Upper lobe of right lung (tissue), 1 donor: ENCODE data around the gene CALML4. TPM values are rescaled to one million over a fixed set of nuclear protein-coding genes. Genes with fewer than 3 reads are reported as not detected.
"Not testable (repeated sequence)": the region's sequence is repeated elsewhere in the genome, so short reads cannot be mapped to it uniquely, and the experiment has no call there.

Experiments
- ATAC-seq: fragments of 200-7000 bp; cut with Tn5 transposase; one replicate; pipeline ENCODE4 v1.9.1; 2020; ENCODE audit warnings: mild to moderate bottlenecking, moderate library complexity
- DNase-seq: peaks from one replicate; pipeline ENCODE4 v3.0.0-alpha.2; 2020
- H3K27ac ChIP-seq: fragments of 200-600 bp; one replicate; pipeline ENCODE4 v1.8.0; 2022
- H3K27me3 ChIP-seq: fragments of 200-600 bp; one replicate; pipeline ENCODE4 v1.8.0; 2022; ENCODE audit warnings: mild to moderate bottlenecking
- H3K36me3 ChIP-seq: fragments of 200-600 bp; one replicate; pipeline ENCODE4 v1.8.0; 2022
- H3K4me1 ChIP-seq: fragments of 200-600 bp; one replicate; pipeline ENCODE4 v1.8.0; 2022
- H3K4me3 ChIP-seq: fragments of 200-600 bp; one replicate; pipeline ENCODE4 v1.8.0; 2022; ENCODE audit warnings: mild to moderate bottlenecking
- H3K9me3 ChIP-seq: fragments of 200-600 bp; one replicate; pipeline ENCODE4 v1.8.0; 2022
- intact Hi-C: fragments of 100-400 bp; cut with DNase I; formaldehyde crosslinking; loops from one replicate; pipeline ENCODE4 v1.11.0; 2022
- total RNA-seq: library from RNA; stranded (reverse); fragmentation: NEBNext Ultra II Directional; extraction: Animal tissue kit (Norgen Biotek cat#: 25700); gene quantifications from one replicate; pipeline ENCODE4 v1.2.1, GENCODE V29; 2021
- TF ChIP-seq, protein P1 (sequence below): fragments of 200-600 bp; IDR thresholded peaks from one replicate; pipeline ENCODE4 v1.8.0; 2022; ENCODE audit warnings: antibody characterized with exemption
- donor health status: DM: no; HTN: yes; CAD: no; lungs with severe emphysema.

CALML4 gene
- total RNA-seq, 1 donor from 2014 or later: 4.5 TPM

DNA sequence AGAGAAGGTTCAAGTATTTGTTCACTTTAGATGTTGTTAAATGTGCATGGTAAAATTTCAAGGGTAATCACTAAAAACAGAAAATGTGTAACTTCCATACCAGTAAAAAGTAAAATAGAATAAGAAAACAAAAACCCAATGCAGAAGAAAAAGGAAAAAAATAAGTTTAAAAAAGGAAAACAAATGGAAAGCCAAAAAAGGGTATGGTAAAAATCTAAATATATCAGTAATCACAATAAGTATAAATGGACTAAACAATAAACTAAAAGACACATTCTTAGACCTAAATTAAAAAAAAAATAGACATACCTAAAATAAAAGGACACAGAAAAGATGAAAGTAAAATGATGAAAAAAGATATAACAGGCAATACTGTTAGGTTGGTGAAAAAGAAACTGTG, 33.9 kb upstream of the CALML4 start:
- Histone ChIP-seq H3K4me1 (no peaks in the 10 kb centered on the region), H3K27ac (no peak overlapping the region), H3K36me3 (no peaks in the 10 kb centered on the region), H3K9me3 (no peaks in the 10 kb centered on the region), H3K4me3 (no peak overlapping the region), H3K27me3 (no peaks in the 10 kb centered on the region)
- no peak for ATAC-seq
- DNase-seq: no peak
- TF ChIP-seq, protein P1, sequence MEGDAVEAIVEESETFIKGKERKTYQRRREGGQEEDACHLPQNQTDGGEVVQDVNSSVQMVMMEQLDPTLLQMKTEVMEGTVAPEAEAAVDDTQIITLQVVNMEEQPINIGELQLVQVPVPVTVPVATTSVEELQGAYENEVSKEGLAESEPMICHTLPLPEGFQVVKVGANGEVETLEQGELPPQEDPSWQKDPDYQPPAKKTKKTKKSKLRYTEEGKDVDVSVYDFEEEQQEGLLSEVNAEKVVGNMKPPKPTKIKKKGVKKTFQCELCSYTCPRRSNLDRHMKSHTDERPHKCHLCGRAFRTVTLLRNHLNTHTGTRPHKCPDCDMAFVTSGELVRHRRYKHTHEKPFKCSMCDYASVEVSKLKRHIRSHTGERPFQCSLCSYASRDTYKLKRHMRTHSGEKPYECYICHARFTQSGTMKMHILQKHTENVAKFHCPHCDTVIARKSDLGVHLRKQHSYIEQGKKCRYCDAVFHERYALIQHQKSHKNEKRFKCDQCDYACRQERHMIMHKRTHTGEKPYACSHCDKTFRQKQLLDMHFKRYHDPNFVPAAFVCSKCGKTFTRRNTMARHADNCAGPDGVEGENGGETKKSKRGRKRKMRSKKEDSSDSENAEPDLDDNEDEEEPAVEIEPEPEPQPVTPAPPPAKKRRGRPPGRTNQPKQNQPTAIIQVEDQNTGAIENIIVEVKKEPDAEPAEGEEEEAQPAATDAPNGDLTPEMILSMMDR: no peak
- intact Hi-C loops: no loop called here

- TF ChIP-seq, protein P1: no peak
- no peak for ATAC-seq
- Histone ChIP-seq H3K9me3 (no peaks in the 10 kb centered on the region), H3K27me3 (no peaks in the 10 kb centered on the region), H3K27ac (no peak overlapping the region), H3K36me3 (no peaks in the 10 kb centered on the region), H3K4me3 (no peak overlapping the region), H3K4me1 (peaks cover 5% of the 10 kb centered on the region)
- no peak for DNase-seq
- intact Hi-C loops: no loop called here
Measured at GRCh38 chr15:68235022-68235421, 29.9 kb upstream of the CALML4 start.

GRCh38 chr15:68234520-68234919, 29.4 kb upstream of the CALML4 start:
- intact Hi-C loops: not testable (repeated sequence)

DNA sequence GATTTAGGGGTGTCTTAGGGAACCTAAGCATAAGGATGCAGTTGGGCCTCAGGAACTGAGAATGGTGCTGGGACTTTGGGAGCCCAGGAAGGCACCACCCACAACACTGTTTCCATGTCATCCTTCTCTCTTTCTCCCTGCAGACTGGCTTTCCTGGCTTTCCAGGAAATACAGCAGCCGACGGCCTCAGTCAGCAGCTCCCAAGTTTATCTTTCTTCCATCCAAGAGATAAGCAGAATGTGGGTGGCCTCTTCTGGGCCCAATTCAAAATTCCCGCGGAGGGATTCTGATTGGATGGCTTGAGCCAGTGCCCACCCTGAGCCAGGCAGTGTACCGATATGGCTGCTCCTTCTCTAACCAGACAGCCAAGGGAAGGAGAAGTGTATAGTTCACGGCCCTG, 28.9 kb upstream of the CALML4 start:
- no peak overlapping the region for H3K27ac ChIP-seq
- H3K9me3 ChIP-seq: no peaks in the 10 kb centered on the region
- H3K4me3 ChIP-seq: no peak overlapping the region
- ATAC-seq (no peak), DNase-seq (no peak)
- TF ChIP-seq, protein P1: no peak
- intact Hi-C loops: no loop called here
- H3K27me3 ChIP-seq: no peaks in the 10 kb centered on the region
- H3K36me3 ChIP-seq: no peaks in the 10 kb centered on the region
- peaks cover 5% of the 10 kb centered on the region for H3K4me1 ChIP-seq

More at GRCh38 chr15:68234520-68234919, 29.4 kb upstream of the CALML4 start:
- not testable (repeated sequence) for H3K4me1 ChIP-seq, H3K27me3 ChIP-seq, ATAC-seq, H3K4me3 ChIP-seq, DNase-seq, H3K9me3 ChIP-seq, H3K27ac ChIP-seq, H3K36me3 ChIP-seq

GRCh38 chr15:68232937-68233336, 27.8 kb upstream of the CALML4 start:
- H3K4me3 ChIP-seq: no peak overlapping the region
- TF ChIP-seq, protein P1: no peak
- H3K27ac ChIP-seq: no peak overlapping the region
- intact Hi-C loops: no loop called here
- H3K4me1 ChIP-seq: peaks cover 13% of the 10 kb centered on the region
- no peaks in the 10 kb centered on the region for H3K27me3 ChIP-seq
- DNase-seq (no peak), ATAC-seq (no peak)
- H3K9me3 ChIP-seq: no peaks in the 10 kb centered on the region
- no peaks in the 10 kb centered on the region for H3K36me3 ChIP-seq

DNA sequence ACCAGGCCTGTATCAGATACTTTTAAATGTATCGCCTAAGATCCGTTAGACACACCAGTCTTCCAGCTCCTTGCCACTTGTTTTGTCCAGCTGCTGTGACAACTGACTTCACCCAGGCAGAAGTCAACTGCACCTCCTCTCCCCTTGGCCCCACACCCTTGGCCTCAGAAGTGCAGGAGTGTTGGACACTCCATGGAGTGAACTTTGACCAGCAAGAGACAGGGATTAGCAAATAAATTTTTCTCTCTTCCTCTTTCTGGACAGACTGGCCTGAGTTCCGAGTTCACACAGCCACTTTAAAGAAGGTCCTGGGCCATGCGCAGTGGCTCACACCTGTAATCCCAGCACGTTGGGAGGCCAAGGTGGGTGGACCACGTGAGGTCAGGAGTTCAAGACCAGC, 27.3 kb upstream of the CALML4 start:
- Histone ChIP-seq H3K27me3 (no peaks in the 10 kb centered on the region), H3K4me3 (no peak overlapping the region), H3K4me1 (peaks cover 18% of the 10 kb centered on the region), H3K9me3 (no peaks in the 10 kb centered on the region), H3K36me3 (no peaks in the 10 kb centered on the region), H3K27ac (no peak overlapping the region)
- intact Hi-C loops: no loop called here
- TF ChIP-seq, protein P1: no peak
- DNase-seq (no peak), ATAC-seq (peak; percentile 13)
